ENCODE data around the gene ALG14.

The ALG14 gene

GRCh38 chr1:94926126-94926914 is 146.4 kb downstream of the ALG14 start:
- DNase-seq = peak; percentile 7

GRCh38 chr1:94925561-94926125 is 147.1 kb downstream of the ALG14 start:
- no peak for DNase-seq

- no peak for DNase-seq
These were observed 147.7 kb downstream of the ALG14 start for GRCh38 chr1:94925004-94925403.
